Erythroblast (primary cell): ENCODE data around the gene FRRS1.

ENCODE experiments used
- GATA1 ChIP-seq: IDR thresholded peaks from 2 replicates; pipeline ENCODE4 v1.6.1; 2011; ENCODE audit warnings: low read depth, mild to moderate bottlenecking, control low read depth, low read length, moderate library complexity
- POLR2A ChIP-seq: IDR thresholded peaks from 2 replicates; pipeline ENCODE4 v1.6.1; 2011; ENCODE audit warnings: mild to moderate bottlenecking, low read length

DNA sequence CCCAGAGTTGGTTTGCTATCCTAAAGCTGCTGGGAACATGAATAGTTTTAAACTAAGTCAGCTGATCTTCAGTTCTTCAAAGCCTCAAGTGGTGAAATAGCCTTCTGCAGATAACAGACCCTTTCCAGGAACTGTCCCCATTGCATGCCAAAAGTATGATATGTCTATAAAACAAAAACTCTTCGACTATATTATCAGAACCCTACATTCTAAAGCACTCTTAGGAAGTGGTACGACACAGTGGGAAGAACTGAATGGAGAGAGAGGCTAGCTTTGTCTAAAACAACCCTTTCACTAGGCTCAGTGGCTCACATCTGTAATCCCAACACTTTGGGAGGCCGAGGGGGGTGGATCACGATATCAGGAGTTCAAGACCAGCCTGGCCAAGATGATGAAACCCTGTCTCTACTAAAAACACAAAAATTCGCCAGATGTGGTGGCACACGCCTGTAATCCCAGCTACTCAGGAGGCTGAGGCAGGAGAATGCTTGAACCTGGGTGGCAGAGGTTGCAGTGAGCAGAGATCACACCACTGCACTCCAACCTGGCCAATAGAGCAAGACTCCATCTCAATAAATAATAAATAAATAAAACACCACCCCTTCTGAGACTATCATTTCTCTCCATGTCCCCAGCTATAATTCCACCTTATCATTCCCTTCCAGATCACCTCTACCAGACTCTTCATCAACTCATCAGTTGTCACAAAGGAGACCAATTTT is 2.2 kb upstream of the FRRS1 start:
- TF ChIP-seq POLR2A (peak; percentile 38), GATA1 (no peak)
